GM12878 (cell line): ENCODE measurements around the gene B4GALNT4.

Experiments
- CTCF ChIP-seq, 3 experiments: IDR thresholded peaks in 2 of 3; conservative IDR thresholded peaks in 1 of 3; 2 replicates each; pipeline ENCODE4 v1.5.1; 2011; ENCODE audit warnings: low read depth in 3 of 3, low read length in 3 of 3, mild to moderate bottlenecking in 3 of 3, control low read depth in 2 of 3, moderate library complexity in 2 of 3, inconsistent platforms in 1 of 3, mixed read lengths in 1 of 3; ENCODE audit not compliant: control insufficient read depth in 2 of 3, insufficient read depth in 1 of 3; ENCODE audit errors: extremely low read depth in 1 of 3
- EP300 ChIP-seq, 2 experiments: fragments of 150-350 bp in 1 of 2; IDR thresholded peaks; 2 replicates each; pipeline ENCODE4 v1.6.1; 2011 to 2012; ENCODE audit warnings: low read depth in 2 of 2, low read length in 2 of 2, borderline replicate concordance in 1 of 2, improper control_type of control experiment in 1 of 2, inconsistent platforms in 1 of 2; ENCODE audit not compliant: control insufficient read depth in 1 of 2
- NRF1 ChIP-seq: conservative IDR thresholded peaks from 2 replicates; pipeline ENCODE4 v1.6.1; 2011; ENCODE audit warnings: mild to moderate bottlenecking, low read depth, low read length, improper control_type of control experiment
- POLR2A ChIP-seq: IDR thresholded peaks from 2 replicates; pipeline ENCODE4 v1.6.1; 2011; ENCODE audit warnings: low read depth, mild to moderate bottlenecking, low read length
- REST ChIP-seq: IDR thresholded peaks from 2 replicates; pipeline ENCODE4 v1.6.1; 2012; ENCODE audit warnings: mild to moderate bottlenecking, low read depth, low read length
- TAF1 ChIP-seq: IDR thresholded peaks from 2 replicates; pipeline ENCODE4 v1.6.1; 2011; ENCODE audit warnings: mild to moderate bottlenecking, low read depth, low read length, borderline replicate concordance
- TCF7 ChIP-seq: IDR thresholded peaks from 2 replicates; pipeline ENCODE4 v1.6.1; 2014; ENCODE audit warnings: antibody characterized with exemption, borderline replicate concordance
- USF2 ChIP-seq: IDR thresholded peaks from 2 replicates; pipeline ENCODE4 v1.6.1; 2011; ENCODE audit warnings: low read depth, low read length, improper control_type of control experiment, borderline replicate concordance
- ZBTB11 ChIP-seq: fragments of 450-650 bp; formaldehyde crosslinking; IDR thresholded peaks from 2 replicates; pipeline ENCODE4 v1.5.0; 2022; ENCODE audit warnings: mild to moderate bottlenecking, missing genetic modification characterization

- TF ChIP-seq CTCF (IDR thresholded peaks at IDR 0.05 in 2 of 3, conservative IDR thresholded peaks at IDR 0.05 in 1 of 3; ENCODE audit: control insufficient read depth in 2 of 3, extremely low read depth in 1 of 3, insufficient read depth in 1 of 3, low read depth in 3 of 3, low read length in 3 of 3) = no peak
- no peak for TF ChIP-seq NRF1
- no peak for TF ChIP-seq REST
- TF ChIP-seq POLR2A = no peak
- no peak for TF ChIP-seq TAF1
- no peak for TF ChIP-seq TCF7
- no peak for TF ChIP-seq ZBTB11 (CRISPR knock-in tag)
- TF ChIP-seq USF2 = no peak
- TF ChIP-seq EP300 (IDR thresholded peaks at IDR 0.05; ENCODE audit: borderline replicate concordance in 1 of 2, control insufficient read depth in 1 of 2, low read depth in 2 of 2, low read length in 2 of 2) = no peak
Measured at GRCh38 chr11:336659-337198, 32.6 kb upstream of the B4GALNT4 start.
